ENCODE measurements around the gene C3orf62. TPM values are rescaled to one million over a fixed set of nuclear protein-coding genes. Genes with fewer than 3 reads are reported as not detected.
"Not testable (repeated sequence)": the region's sequence is repeated elsewhere in the genome, so short reads cannot be mapped to it uniquely, and the experiment has no call there.

Gene C3orf62
- total RNA-seq, 1 donor from 2014 or later = 13.4 TPM

DNA sequence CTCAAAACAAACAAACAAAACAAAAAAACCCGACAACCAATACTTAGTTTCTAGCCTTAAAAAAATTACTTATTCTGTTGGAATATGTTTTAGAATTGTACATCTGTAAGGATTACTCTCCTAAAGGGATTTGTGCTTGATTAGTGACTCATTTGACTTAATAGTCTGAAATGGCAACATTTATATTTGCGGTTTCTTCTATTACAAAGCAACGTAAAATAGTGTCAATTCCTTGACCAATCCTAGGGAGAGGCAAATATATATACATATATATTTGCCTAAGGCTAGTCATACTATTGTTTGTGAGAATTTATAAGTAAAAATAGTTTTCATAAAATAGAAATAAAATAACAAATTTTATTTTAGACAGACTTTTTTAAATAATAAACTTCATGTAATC is 39.7 kb downstream of the C3orf62 start:
- Mint-ChIP-seq H3K27ac (no peak overlapping the region), H3K4me3 (no peak overlapping the region), H3K4me1 (no peaks in the 10 kb centered on the region), H3K9me3 (peaks cover 27% of the 10 kb centered on the region), H3K27me3 (ENCODE audit: low read depth) (no peaks in the 10 kb centered on the region), H3K36me3 (peaks cover 16% of the 10 kb centered on the region)
- no peak for TF ChIP-seq CTCF (IDR thresholded peaks at IDR 0.05; ENCODE audit: unreplicated experiment)
- no peak for DNase-seq (ENCODE audit: low spot score in 2 of 2, unreplicated experiment in 2 of 2)

DNA sequence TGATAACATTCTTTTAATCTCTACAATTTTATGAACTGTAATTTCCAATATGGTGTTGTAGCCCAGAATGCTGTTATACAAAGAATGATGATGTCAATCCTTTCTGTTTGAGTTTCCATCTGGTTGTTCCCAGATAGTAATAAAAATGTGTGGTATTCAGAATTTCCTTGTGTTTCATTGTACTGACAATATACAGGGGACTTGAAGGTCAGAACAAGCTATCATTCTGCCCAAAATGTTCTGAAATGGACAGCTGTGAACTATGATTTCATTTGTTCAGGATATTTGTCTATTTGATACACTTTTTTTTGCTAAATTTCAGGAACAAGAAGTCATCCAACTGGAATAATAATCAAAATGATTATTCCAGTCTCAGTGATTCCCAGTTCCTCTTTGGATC is 40.8 kb downstream of the C3orf62 start:
- DNase-seq (ENCODE audit: low spot score in 2 of 2, unreplicated experiment in 2 of 2) = no peak
- Mint-ChIP-seq H3K36me3 (peaks cover 16% of the 10 kb centered on the region), H3K4me3 (no peak overlapping the region), H3K27me3 (ENCODE audit: low read depth) (no peaks in the 10 kb centered on the region), H3K9me3 (peaks cover 37% of the 10 kb centered on the region), H3K4me1 (no peaks in the 10 kb centered on the region), H3K27ac (no peak overlapping the region)
- no peak for TF ChIP-seq CTCF (IDR thresholded peaks at IDR 0.05; ENCODE audit: unreplicated experiment)

DNA sequence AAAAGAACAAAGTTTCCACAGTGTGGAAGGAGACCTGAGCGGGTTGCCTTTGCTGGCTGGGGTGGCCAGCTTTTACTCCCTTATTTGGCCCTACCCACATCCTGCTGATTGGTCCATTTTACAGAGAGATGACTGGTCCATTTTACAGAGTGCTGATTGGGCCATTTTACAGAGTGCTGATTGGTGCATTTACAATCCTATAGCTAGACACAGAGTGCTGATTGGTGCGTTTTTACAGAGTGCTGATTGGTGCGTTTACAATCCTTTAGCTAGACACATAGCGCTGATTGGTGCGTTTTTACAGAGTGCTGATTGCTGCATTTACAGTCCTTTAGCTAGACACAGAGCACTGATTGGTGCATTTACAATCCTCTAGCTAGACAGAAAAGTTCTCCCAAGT is 48.2 kb downstream of the C3orf62 start:
- H3K27ac Mint-ChIP-seq; DNase-seq (ENCODE audit: low spot score in 2 of 2, unreplicated experiment in 2 of 2); H3K4me3 Mint-ChIP-seq; H3K36me3 Mint-ChIP-seq; H3K27me3 Mint-ChIP-seq (ENCODE audit: low read depth); H3K4me1 Mint-ChIP-seq: not testable (repeated sequence)
- peaks cover 80% of the 10 kb centered on the region for H3K9me3 Mint-ChIP-seq

GRCh38 chr3:49222002-49222401 is 55.0 kb downstream of the C3orf62 start:
- no peak for DNase-seq (ENCODE audit: low spot score in 2 of 2, unreplicated experiment in 2 of 2)
- peak overlapping the region; percentile 13 for H3K27ac Mint-ChIP-seq
- no peak for TF ChIP-seq CTCF (IDR thresholded peaks at IDR 0.05; ENCODE audit: unreplicated experiment)
- peaks cover 9% of the 10 kb centered on the region for H3K4me1 Mint-ChIP-seq
- H3K27me3 Mint-ChIP-seq (ENCODE audit: low read depth) = no peaks in the 10 kb centered on the region
- peaks cover 31% of the 10 kb centered on the region for H3K9me3 Mint-ChIP-seq
- H3K36me3 Mint-ChIP-seq = peaks cover 9% of the 10 kb centered on the region
- no peak overlapping the region for H3K4me3 Mint-ChIP-seq

- peaks cover 28% of the 10 kb centered on the region for H3K9me3 Mint-ChIP-seq
- not testable (repeated sequence) for H3K27me3 Mint-ChIP-seq (ENCODE audit: low read depth); DNase-seq (ENCODE audit: low spot score in 2 of 2, unreplicated experiment in 2 of 2); H3K4me1 Mint-ChIP-seq; H3K27ac Mint-ChIP-seq; H3K36me3 Mint-ChIP-seq; H3K4me3 Mint-ChIP-seq
Observed at GRCh38 chr3:49220985-49221563, 56.0 kb downstream of the C3orf62 start.

DNA sequence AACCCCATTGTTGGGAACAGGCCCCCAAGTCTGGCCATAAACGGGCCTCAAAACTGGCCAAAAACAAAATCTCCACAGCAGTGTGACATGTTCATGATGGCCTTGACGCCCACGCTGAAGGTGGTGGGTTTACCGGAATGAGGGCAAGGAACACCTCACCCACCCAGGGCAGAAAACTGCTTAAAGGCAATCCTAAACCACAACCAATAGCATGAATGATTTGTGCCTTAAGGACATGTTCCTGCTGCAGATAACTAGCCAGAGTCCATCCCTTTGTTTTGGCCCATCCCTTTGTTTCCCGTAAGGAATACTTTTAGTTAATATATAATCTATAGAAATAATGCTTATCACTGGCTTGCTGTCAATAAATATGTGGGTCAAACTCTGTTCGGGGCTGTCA is 57.9 kb downstream of the C3orf62 start:
- Mint-ChIP-seq H3K9me3 (peaks cover 29% of the 10 kb centered on the region), H3K4me3 (no peak overlapping the region), H3K27ac (no peak overlapping the region), H3K4me1 (peaks cover 9% of the 10 kb centered on the region), H3K27me3 (ENCODE audit: low read depth) (no peaks in the 10 kb centered on the region), H3K36me3 (peaks cover 15% of the 10 kb centered on the region)
- TF ChIP-seq CTCF (IDR thresholded peaks at IDR 0.05; ENCODE audit: unreplicated experiment) = no peak
- no peak for DNase-seq (ENCODE audit: low spot score in 2 of 2, unreplicated experiment in 2 of 2)

Small RNA genes lying within 50 kb of the gene (microRNA-seq; reads per million reads assigned to microRNA genes)
- gene MIR4271 = not detected

Other genes starting within 250 kb of the C3orf62 start
- 207 to 217 TPM (median 216 TPM) in 3 replicates for gene IMPDH2, start 247.8 kb downstream of the C3orf62 start, total RNA-seq
- 130 to 133 TPM (median 132 TPM) in 3 replicates for gene QRICH1, start 183.2 kb downstream of the C3orf62 start, total RNA-seq
- 364 to 373 TPM (median 373 TPM) in 3 replicates for gene QARS1, start 172.5 kb downstream of the C3orf62 start, total RNA-seq
- 76.2 to 79.7 TPM (median 76.6 TPM) in 3 replicates for gene USP19, start 156.4 kb downstream of the C3orf62 start, total RNA-seq
- gene LAMB2, start 144.2 kb downstream of the C3orf62 start, total RNA-seq = 335 to 359 TPM (median 348 TPM) in 3 replicates
- 28.7 to 29.8 TPM (median 28.9 TPM) in 3 replicates for gene CCDC71, start 110.9 kb downstream of the C3orf62 start, total RNA-seq
- gene KLHDC8B, start 105.6 kb downstream of the C3orf62 start, total RNA-seq = 51.2 to 58.8 TPM (median 55.5 TPM) in 3 replicates
- gene USP4, start 62.8 kb upstream of the C3orf62 start, total RNA-seq = 53.1 to 55.3 TPM (median 54.5 TPM) in 3 replicates
- gene GPX1, start 81.1 kb upstream of the C3orf62 start, total RNA-seq = 97.9 to 108 TPM (median 98.7 TPM) in 3 replicates
- 248 to 261 TPM (median 250 TPM) in 3 replicates for gene RHOA, start 134.7 kb upstream of the C3orf62 start, total RNA-seq
- gene TCTA, start 135.2 kb upstream of the C3orf62 start, total RNA-seq = 13.7 to 15.8 TPM (median 13.9 TPM) in 3 replicates
- 30.3 to 33.4 TPM (median 33.0 TPM) in 3 replicates for gene AMT, start 145.2 kb upstream of the C3orf62 start, total RNA-seq
- gene NICN1, start 152.1 kb upstream of the C3orf62 start, total RNA-seq = 29.3 to 34.4 TPM (median 31.9 TPM) in 3 replicates
- 118 to 128 TPM (median 120 TPM) in 3 replicates for gene DAG1, start 193.0 kb upstream of the C3orf62 start, total RNA-seq

Data from mesothelial cell of epicardium (in vitro differentiated cells).